Endometrium (tissue), 2 donors: ENCODE results near the gene IL20RA.

Experiments used
- FAIRE-seq: peaks from 2 replicates; lab custom pipeline; 2012; peaks lifted over from hg19 to GRCh38; lab: Jason Lieb, UNC
- donor health status: control.
- donor health status: control.

The IL20RA gene

GRCh38 chr6:137043710-137044365, 927 bp downstream of the IL20RA start:
- peak; percentile 21 for FAIRE-seq

- no peak for FAIRE-seq
Observed at GRCh38 chr6:137040393-137040792, 4.4 kb downstream of the IL20RA start.

- FAIRE-seq, result no peak
Observed at GRCh38 chr6:137039010-137039409, 5.8 kb downstream of the IL20RA start.

GRCh38 chr6:137036566-137037300, 8.0 kb downstream of the IL20RA start:
- FAIRE-seq, result no peak

- no peak for FAIRE-seq
Observed at GRCh38 chr6:137033828-137034227, 10.9 kb downstream of the IL20RA start.

GRCh38 chr6:137031122-137031521, 13.6 kb downstream of the IL20RA start:
- FAIRE-seq, result no peak

GRCh38 chr6:137028912-137029311, 15.9 kb downstream of the IL20RA start:
- FAIRE-seq, result no peak

- no peak for FAIRE-seq
Observed at GRCh38 chr6:137025786-137026730, 18.7 kb downstream of the IL20RA start.

- FAIRE-seq, result no peak
Observed at GRCh38 chr6:137024237-137024990, 20.4 kb downstream of the IL20RA start.

- no peak for FAIRE-seq
Observed at GRCh38 chr6:137020776-137021175, 24.0 kb downstream of the IL20RA start.

GRCh38 chr6:137019476-137020272, 25.1 kb downstream of the IL20RA start:
- FAIRE-seq, result no peak

GRCh38 chr6:137017081-137017480, 27.7 kb downstream of the IL20RA start:
- FAIRE-seq, result no peak

- FAIRE-seq, result no peak
Observed at GRCh38 chr6:137016356-137016755, 28.4 kb downstream of the IL20RA start.

- FAIRE-seq, result no peak
Observed at GRCh38 chr6:137015943-137016342, 28.8 kb downstream of the IL20RA start.

- peak; percentile 93 for FAIRE-seq
Observed at GRCh38 chr6:137013738-137014602, 30.8 kb downstream of the IL20RA start.

- FAIRE-seq, result no peak
Observed at GRCh38 chr6:137013031-137013430, 31.7 kb downstream of the IL20RA start.

GRCh38 chr6:137011406-137011805, 33.4 kb downstream of the IL20RA start:
- FAIRE-seq, result no peak

GRCh38 chr6:137010128-137010718, 34.5 kb downstream of the IL20RA start:
- no peak for FAIRE-seq

- no peak for FAIRE-seq
Observed at GRCh38 chr6:137008204-137008603, 36.6 kb downstream of the IL20RA start.

GRCh38 chr6:137006056-137006455, 38.7 kb downstream of the IL20RA start:
- FAIRE-seq, result no peak
